ENCODE results near the gene PSMB1.

Gene PSMB1

DNA sequence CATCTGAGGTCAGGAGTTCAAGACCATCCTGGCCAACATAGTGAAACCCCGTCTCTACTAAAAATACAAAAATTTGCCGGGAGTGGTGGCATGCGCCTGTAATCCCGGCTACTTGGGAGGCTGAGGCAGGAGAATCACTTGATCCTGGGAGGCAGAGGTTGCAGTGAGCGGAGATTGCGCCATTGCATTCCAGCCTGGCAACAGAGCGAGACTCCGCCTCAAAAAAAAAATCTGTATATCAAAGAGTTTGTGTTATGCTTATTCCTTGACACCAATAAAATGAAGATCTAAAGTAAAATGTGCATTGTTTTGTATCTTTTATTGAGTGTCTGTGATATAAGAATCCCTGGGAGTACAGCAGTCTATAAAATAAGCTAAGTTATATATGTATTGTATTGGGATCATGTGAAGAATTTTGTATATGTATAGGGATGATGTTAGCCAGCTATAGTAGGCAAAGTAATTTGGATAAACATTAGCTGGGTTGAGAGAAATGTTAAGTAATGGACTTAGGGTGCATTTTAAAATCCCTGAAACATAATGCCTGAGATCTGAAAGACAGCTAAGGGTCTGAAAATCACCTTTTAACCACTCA, 11.9 kb upstream of the PSMB1 start:
- in situ Hi-C loops (cut with HindIII; ENCODE audit: low pct_ligation_motif_present, low sequenced_read_pairs) = no loop called here
- Histone ChIP-seq H3K4me3 (ENCODE audit: low read depth, low read length) (no peak overlapping the region), H3K27ac (no peak overlapping the region)

DNA sequence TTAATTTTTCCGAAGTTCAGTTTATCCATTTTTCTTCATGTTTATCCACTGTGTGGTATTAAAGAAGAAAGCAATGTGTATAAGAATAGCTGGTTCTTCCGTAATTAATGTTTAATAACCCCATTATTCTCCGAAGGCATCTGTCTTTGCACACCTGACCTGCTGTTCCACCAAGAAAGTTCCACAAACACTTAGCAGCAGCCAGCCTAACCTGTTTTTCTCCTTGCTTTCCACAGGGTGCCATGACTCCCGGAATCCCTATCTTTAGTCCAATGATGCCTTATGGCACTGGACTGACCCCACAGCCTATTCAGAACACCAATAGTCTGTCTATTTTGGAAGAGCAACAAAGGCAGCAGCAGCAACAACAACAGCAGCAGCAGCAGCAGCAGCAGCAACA, 8.4 kb upstream of the PSMB1 start:
- no peak for DNase-seq
- TF ChIP-seq, protein P1, sequence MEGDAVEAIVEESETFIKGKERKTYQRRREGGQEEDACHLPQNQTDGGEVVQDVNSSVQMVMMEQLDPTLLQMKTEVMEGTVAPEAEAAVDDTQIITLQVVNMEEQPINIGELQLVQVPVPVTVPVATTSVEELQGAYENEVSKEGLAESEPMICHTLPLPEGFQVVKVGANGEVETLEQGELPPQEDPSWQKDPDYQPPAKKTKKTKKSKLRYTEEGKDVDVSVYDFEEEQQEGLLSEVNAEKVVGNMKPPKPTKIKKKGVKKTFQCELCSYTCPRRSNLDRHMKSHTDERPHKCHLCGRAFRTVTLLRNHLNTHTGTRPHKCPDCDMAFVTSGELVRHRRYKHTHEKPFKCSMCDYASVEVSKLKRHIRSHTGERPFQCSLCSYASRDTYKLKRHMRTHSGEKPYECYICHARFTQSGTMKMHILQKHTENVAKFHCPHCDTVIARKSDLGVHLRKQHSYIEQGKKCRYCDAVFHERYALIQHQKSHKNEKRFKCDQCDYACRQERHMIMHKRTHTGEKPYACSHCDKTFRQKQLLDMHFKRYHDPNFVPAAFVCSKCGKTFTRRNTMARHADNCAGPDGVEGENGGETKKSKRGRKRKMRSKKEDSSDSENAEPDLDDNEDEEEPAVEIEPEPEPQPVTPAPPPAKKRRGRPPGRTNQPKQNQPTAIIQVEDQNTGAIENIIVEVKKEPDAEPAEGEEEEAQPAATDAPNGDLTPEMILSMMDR (IDR thresholded peaks at IDR 0.05; ENCODE audit: low read depth, low read length, missing control alignments) = no peak
- in situ Hi-C loops (cut with HindIII; ENCODE audit: low pct_ligation_motif_present, low sequenced_read_pairs) = no loop called here
- H3K36me3 ChIP-seq (replicated peaks) = peaks cover 26% of the 10 kb centered on the region
- no peak overlapping the region for H3K4me3 ChIP-seq (ENCODE audit: low read depth, low read length)
- H3K27ac ChIP-seq = no peak overlapping the region
- no peaks in the 10 kb centered on the region for H3K27me3 ChIP-seq (replicated peaks)

More for the DNA sequence above, 11.9 kb upstream of the PSMB1 start:
- DNase-seq = no peak
- H3K27me3 ChIP-seq (replicated peaks) = no peaks in the 10 kb centered on the region
- TF ChIP-seq, protein P1 (IDR thresholded peaks at IDR 0.05; ENCODE audit: low read depth, low read length, missing control alignments) = no peak
- H3K36me3 ChIP-seq (replicated peaks) = peaks cover 26% of the 10 kb centered on the region

DNA sequence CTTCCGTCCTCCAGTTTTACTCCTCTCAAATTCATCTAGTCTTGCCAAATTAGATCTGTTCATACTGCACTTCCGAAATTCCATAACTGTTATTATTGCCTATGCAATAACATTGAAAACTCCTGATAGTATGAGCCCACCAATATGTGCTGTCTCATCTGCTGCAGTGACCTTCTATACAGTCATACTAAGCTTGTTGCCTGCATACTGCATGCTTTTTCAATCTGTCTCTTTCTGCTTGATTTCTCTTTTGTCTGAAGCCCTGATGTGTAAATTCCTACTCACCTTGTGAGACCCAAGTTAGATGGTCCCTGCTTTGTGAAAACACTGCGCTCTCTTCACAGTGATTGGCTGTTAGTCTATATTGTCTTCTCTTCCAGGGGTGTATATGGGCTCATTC, 2.2 kb upstream of the PSMB1 start:
- no peak for DNase-seq
- H3K27me3 ChIP-seq (replicated peaks) = no peaks in the 10 kb centered on the region
- H3K36me3 ChIP-seq (replicated peaks) = peaks cover 22% of the 10 kb centered on the region
- in situ Hi-C loops (cut with HindIII; ENCODE audit: low pct_ligation_motif_present, low sequenced_read_pairs) = no loop called here
- peak overlapping the region; percentile 99 for H3K4me3 ChIP-seq (ENCODE audit: low read depth, low read length)
- no peak overlapping the region for H3K27ac ChIP-seq
- TF ChIP-seq, protein P1 (IDR thresholded peaks at IDR 0.05; ENCODE audit: low read depth, low read length, missing control alignments) = no peak

DNA sequence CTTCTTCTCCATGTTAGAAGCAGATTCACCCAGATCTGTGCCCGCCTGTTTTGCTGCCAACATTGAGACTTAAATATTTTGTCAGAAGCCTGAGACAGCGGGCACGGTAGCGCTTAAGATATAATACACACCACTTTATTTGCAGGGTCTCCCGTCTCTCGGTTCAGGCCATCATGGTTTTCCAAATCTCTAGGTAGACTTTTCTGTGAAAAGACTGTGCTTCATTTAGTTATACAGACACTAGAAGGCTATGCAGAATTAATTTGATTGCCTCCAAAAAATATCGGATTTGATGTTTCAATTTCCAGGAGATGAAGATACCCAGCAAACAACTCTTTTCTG, 1.7 kb upstream of the PSMB1 start:
- TF ChIP-seq, protein P1 (IDR thresholded peaks at IDR 0.05; ENCODE audit: low read depth, low read length, missing control alignments) = no peak
- Histone ChIP-seq H3K27me3 (replicated peaks) (no peaks in the 10 kb centered on the region), H3K4me3 (ENCODE audit: low read depth, low read length) (peak overlapping the region; percentile 99), H3K36me3 (replicated peaks) (peaks cover 17% of the 10 kb centered on the region), H3K27ac (peak overlapping the region; percentile 100)
- DNase-seq = no peak
- in situ Hi-C loops (cut with HindIII; ENCODE audit: low pct_ligation_motif_present, low sequenced_read_pairs) = no loop called here

DNA sequence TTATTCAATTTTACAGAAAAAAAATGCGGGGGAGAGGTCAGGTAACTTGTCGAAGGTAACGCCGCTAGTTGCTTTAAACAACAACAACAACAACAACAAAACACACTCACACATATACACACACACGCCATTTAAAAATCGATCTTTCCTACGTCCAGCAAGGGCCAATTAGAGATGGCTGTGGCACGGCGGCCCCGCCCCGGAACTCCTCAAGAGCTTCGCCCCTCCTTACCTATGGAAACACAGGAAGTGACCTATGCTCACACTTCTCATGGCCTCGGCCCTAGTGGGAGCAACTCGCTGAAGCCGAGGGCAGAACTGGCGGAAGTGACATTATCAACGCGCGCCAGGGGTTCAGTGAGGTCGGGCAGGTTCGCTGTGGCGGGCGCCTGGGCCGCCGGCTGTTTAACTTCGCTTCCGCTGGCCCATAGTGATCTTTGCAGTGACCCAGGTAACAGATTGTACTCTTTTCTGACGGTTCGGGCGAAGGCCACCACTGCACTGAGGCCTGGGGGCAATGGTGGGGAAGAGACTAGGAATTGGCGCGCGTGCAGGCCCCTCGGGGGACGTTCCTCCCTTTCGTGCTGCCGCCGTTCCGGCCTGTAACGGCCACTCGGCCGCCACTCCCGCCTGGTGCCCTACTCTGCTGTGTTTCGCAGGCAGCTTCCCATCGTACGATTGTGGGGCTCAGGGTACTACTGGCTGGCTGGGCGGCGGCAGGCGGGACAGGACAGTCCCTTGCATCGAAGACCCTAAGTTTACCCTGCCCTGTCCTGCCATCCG, 1.1 kb upstream of the PSMB1 start, which contains the start of gene TBP:
TSS of gene TBP (plus strand) at position 357 of the 783 bp plus-strand sequence. CDS start 2,661 bp downstream, outside the sequence.
- peak; percentile 99 for DNase-seq
- TF ChIP-seq, protein P1 (IDR thresholded peaks at IDR 0.05; ENCODE audit: low read depth, low read length, missing control alignments) = no peak
- H3K36me3 ChIP-seq (replicated peaks) = peaks cover 12% of the 10 kb centered on the region
- peak within 1 kb of the TSS; percentile 99 for H3K4me3 ChIP-seq (ENCODE audit: low read depth, low read length)
- H3K27me3 ChIP-seq (replicated peaks) = no peaks in the 10 kb centered on the region
- H3K27ac ChIP-seq = peak within 1 kb of the TSS; percentile 100
- in situ Hi-C loops (cut with HindIII; ENCODE audit: low pct_ligation_motif_present, low sequenced_read_pairs) = no loop called here

Data from brain microvascular endothelial cell (primary cell).